Lung (tissue), 12 donors: ENCODE results near the gene LSP1. TPM values are rescaled to one million over a fixed set of nuclear protein-coding genes. Genes with fewer than 3 reads are reported as not detected.

Experiments used
- ATAC-seq: fragments of 200-7000 bp; cut with Tn5 transposase; one replicate; pipeline ENCODE4 v1.9.1; 2020; ENCODE audit warnings: moderate number of reproducible peaks; ENCODE audit not compliant: insufficient read depth, low FRiP score
- DNase-seq, 3 donors: peaks; one replicate each; pipeline ENCODE4 v3.0.0-alpha.2; 2013 to 2017
- H3K27ac ChIP-seq, 2 donors: one replicate each; pipeline ENCODE4 v1.5.1; 2013; ENCODE audit warnings: mild to moderate bottlenecking in 2 of 2, moderate library complexity in 2 of 2, control low read depth in 1 of 2, inconsistent platforms in 1 of 2, low read depth in 1 of 2, low read length in 1 of 2
- H3K27me3 ChIP-seq, 3 donors: one replicate each; pipeline ENCODE4 v1.5.1; 2013; ENCODE audit warnings: low read length in 2 of 3; ENCODE audit not compliant: control insufficient read depth in 3 of 3, insufficient read depth in 3 of 3
- H3K36me3 ChIP-seq, 4 donors: one replicate each; pipeline ENCODE4 v1.5.1; 2013; ENCODE audit warnings: low read length in 4 of 4, mild to moderate bottlenecking in 1 of 4, moderate library complexity in 1 of 4; ENCODE audit not compliant: control insufficient read depth in 4 of 4, insufficient read depth in 4 of 4
- H3K4me1 ChIP-seq, 5 donors: one replicate each; pipeline ENCODE4 v1.5.1; 2013; ENCODE audit warnings: low read length in 5 of 5, mild to moderate bottlenecking in 2 of 5, moderate library complexity in 1 of 5; ENCODE audit not compliant: control insufficient read depth in 5 of 5, insufficient read depth in 5 of 5
- H3K4me3 ChIP-seq: one replicate; pipeline ENCODE4 v1.5.1; 2013; ENCODE audit warnings: mild to moderate bottlenecking, control low read depth, moderate library complexity
- H3K9ac ChIP-seq, 2 donors: one replicate each; pipeline ENCODE4 v1.5.1; 2013; ENCODE audit warnings: low read length in 2 of 2, control low read depth in 1 of 2; ENCODE audit not compliant: insufficient read depth in 1 of 2
- H3K9me3 ChIP-seq, 4 donors: one replicate each; pipeline ENCODE4 v1.5.1; 2013; ENCODE audit warnings: low read length in 3 of 4, mild to moderate bottlenecking in 1 of 4, moderate library complexity in 1 of 4; ENCODE audit not compliant: control insufficient read depth in 4 of 4, insufficient read depth in 3 of 4
- WGBS, 2 donors: extraction: QIAGEN DNeasy Blood & Tissue Kit; methylation state at CpG; one replicate each; pipeline ENCODE4 v1.1.7; 2013; 5-methylcytosine and 5-hydroxymethylcytosine counted together
- polyA plus RNA-seq, 2 donors: library from polyadenylated mRNA; stranded (reverse); fragments of 200-250 nt; gene quantifications; one replicate each; pipeline ENCODE4 v1.2.1, GENCODE V29; 2013
- total RNA-seq, 2 donors: library from RNA; depleted of rRNA in 1 of 2; stranded (reverse); fragments of >200 nt in 1 of 2; gene quantifications; one replicate each; pipeline ENCODE4 v1.2.1, GENCODE V29; 2014 to 2021
- TF ChIP-seq, protein P1 (sequence below): IDR thresholded peaks from 2 replicates; pipeline ENCODE4 v1.5.1; 2012; ENCODE audit warnings: mild to moderate bottlenecking; ENCODE audit errors: control extremely low read depth, extremely low read depth
- donor health status: control.
- donor health status: control.
- donor health status: Bipolar disorder and iron deficiency.
- donor health status: healthy.
- donor health status: DM: yes; HTN: yes; CAD: no.

LSP1 gene
- total and polyA plus RNA-seq, 4 donors = 44.9 to 121 (median 83.9) TPM

DNA sequence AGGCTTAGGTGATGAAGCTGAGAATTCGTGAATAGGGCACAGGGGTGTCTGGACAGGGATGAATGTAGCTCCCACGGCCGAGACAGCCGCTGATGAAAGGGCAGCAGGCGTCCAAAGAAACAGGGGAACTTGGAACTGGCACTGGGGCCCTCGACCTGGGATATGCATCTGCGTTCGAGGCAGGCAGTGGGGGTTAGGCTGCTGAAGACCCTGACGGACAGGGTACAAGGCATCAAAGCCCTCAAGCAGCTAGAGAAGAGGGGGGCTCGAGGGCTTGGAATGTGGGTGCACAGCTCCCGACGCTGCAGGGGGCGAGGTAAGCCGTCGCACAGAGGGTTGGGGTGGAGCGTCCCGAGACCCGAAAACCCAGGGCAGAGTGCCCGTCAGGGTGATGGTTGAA, 25.0 kb upstream of the LSP1 start:
- no peaks in the 10 kb centered on the region for H3K9me3 ChIP-seq
- DNase-seq (no peak), ATAC-seq (no peak)
- TF ChIP-seq, protein P1, sequence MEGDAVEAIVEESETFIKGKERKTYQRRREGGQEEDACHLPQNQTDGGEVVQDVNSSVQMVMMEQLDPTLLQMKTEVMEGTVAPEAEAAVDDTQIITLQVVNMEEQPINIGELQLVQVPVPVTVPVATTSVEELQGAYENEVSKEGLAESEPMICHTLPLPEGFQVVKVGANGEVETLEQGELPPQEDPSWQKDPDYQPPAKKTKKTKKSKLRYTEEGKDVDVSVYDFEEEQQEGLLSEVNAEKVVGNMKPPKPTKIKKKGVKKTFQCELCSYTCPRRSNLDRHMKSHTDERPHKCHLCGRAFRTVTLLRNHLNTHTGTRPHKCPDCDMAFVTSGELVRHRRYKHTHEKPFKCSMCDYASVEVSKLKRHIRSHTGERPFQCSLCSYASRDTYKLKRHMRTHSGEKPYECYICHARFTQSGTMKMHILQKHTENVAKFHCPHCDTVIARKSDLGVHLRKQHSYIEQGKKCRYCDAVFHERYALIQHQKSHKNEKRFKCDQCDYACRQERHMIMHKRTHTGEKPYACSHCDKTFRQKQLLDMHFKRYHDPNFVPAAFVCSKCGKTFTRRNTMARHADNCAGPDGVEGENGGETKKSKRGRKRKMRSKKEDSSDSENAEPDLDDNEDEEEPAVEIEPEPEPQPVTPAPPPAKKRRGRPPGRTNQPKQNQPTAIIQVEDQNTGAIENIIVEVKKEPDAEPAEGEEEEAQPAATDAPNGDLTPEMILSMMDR = no peak
- H3K27ac ChIP-seq = peak overlapping the region in 1 of 2 donors; percentile 61
- no peaks in the 10 kb centered on the region for H3K27me3 ChIP-seq
- no peak overlapping the region for H3K4me3 ChIP-seq
- H3K9ac ChIP-seq = no peak overlapping the region
- H3K4me1 ChIP-seq = peaks cover 0 to 46% (median 7%) of the 10 kb centered on the region in 5 donors
- H3K36me3 ChIP-seq = no peaks in the 10 kb centered on the region
- 74 to 88% methylated on average over 19 of the region's 19 CpGs for WGBS, 2 donors

DNA sequence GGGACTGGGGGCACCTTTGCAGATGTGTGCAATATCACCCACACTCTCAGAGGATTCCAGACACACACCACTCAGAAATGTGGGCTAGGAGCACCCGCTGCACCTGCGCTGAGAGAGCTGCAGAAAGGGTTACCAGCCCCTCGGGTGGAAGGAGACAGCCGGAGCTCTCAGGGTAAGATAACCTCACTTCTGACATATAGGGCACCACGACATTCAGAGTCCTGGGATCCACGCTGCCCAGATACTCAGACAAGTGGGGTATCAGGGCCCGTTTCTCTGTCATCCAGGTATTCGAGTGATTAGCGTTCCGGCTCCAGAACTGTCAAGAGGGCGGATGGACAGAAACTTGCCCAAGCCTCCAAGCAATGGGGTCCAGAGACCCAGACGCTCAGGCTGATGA, 24.3 kb upstream of the LSP1 start:
- Histone ChIP-seq H3K4me1 (peaks cover 0 to 47% (median 7%) of the 10 kb centered on the region in 5 donors), H3K27me3 (no peaks in the 10 kb centered on the region), H3K4me3 (no peak overlapping the region), H3K9ac (no peak overlapping the region), H3K36me3 (no peaks in the 10 kb centered on the region), H3K27ac (peak overlapping the region in 1 of 2 donors; percentile 61), H3K9me3 (no peaks in the 10 kb centered on the region)
- no peak for ATAC-seq
- WGBS, 2 donors = 86 to 90% methylated on average over 12 of the region's 12 CpGs
- TF ChIP-seq, protein P1 = no peak
- peak in 1 of 3 donors; percentile 6 for DNase-seq

DNA sequence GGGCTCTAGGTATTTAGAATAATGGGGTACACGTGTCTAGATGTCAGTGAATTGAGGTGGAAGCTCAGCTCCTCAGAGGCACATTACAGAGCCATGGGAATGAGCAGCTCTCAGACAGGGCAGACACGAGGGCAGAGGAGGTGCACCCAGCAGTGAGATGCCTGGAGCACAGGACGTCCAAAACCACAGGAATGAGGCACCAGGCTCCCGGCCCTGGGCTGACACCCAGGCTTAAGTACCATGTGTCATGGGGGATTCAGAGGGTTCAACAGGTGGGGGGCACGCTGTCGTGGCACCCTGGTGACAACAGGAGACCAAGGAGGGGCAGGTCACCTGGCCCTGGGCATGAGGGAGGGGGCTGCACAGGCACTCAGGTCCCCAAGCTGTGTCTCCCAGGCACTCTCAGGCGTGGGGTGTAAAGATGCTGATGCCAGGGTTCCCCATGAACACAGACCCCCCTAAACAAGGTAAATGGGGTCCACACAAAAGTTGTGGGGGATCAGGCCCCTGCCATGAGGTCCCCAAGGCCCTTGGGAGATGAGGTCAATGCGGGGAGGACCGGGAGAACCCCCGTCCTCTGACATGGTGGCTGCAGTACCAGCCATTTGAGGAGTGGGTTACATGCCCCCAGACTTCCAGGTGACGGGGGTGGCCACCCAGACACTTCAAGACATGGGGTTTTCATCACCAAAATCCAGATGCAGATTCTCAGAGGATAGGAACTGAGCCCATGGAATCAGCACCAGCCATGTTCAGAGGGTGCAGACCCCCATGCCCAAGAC, 23.7 kb upstream of the LSP1 start:
- Histone ChIP-seq H3K9ac (no peak overlapping the region), H3K27me3 (no peaks in the 10 kb centered on the region), H3K4me1 (peaks cover 0 to 52% (median 7%) of the 10 kb centered on the region in 5 donors), H3K27ac (peak overlapping the region in 1 of 2 donors; percentile 61), H3K36me3 (no peaks in the 10 kb centered on the region), H3K9me3 (no peaks in the 10 kb centered on the region), H3K4me3 (no peak overlapping the region)
- DNase-seq = no peak
- TF ChIP-seq, protein P1 = no peak
- WGBS, 2 donors = 68 to 73% methylated on average over 11 of the region's 11 CpGs
- ATAC-seq = no peak
